A549 (cell line): ENCODE data around the gene IL20RA.

Experiments
- CEBPB ChIP-seq, 2 experiments: fragments of >200 bp in 1 of 2; sonication (Bioruptor Twin) in 1 of 2; formaldehyde crosslinking in 1 of 2; IDR thresholded peaks; 2 replicates each; pipeline ENCODE4 v1.6.1; 2012 to 2016
- EHF ChIP-seq: fragments of 250-450 bp; sonication (Bioruptor Pico); IDR thresholded peaks from 2 replicates; pipeline ENCODE4 v1.5.0; 2020; ENCODE audit warnings: mild to moderate bottlenecking
- ELK1 ChIP-seq: fragments of 150-350 bp; IDR thresholded peaks from 2 replicates; pipeline ENCODE4 v1.6.1; 2014; ENCODE audit warnings: low read depth, mild to moderate bottlenecking, low read length
- EP300 ChIP-seq, 2 experiments: fragments of >200 bp; sonication (Bioruptor Twin); formaldehyde crosslinking; IDR thresholded peaks; 2 replicates in 1 of 2; 3 replicates in 1 of 2; pipeline ENCODE4 v1.6.1; 2016 to 2017
- KDM1A ChIP-seq: fragments of 200-600 bp; sonication (generic); IDR thresholded peaks from 2 replicates; pipeline ENCODE4 v1.6.1; 2016; ENCODE audit warnings: low read depth, mild to moderate bottlenecking
- MYC ChIP-seq: IDR thresholded peaks from 2 replicates; pipeline ENCODE4 v1.6.1; 2012; ENCODE audit warnings: mild to moderate bottlenecking, inconsistent platforms, low read length, improper control_type of control experiment, borderline replicate concordance
- PHF8 ChIP-seq: fragments of 200-600 bp; sonication (generic); IDR thresholded peaks from 2 replicates; pipeline ENCODE4 v1.6.1; 2016; ENCODE audit warnings: low read depth, mild to moderate bottlenecking, antibody characterized with exemption, moderate library complexity, borderline replicate concordance
- POLR2A ChIP-seq: IDR thresholded peaks from 2 replicates; pipeline ENCODE4 v1.6.1; 2012; ENCODE audit warnings: mild to moderate bottlenecking, low read length
- RAD21 ChIP-seq, 2 experiments: fragments of >200 bp in 1 of 2; sonication (Bioruptor Twin) in 1 of 2; formaldehyde crosslinking in 1 of 2; IDR thresholded peaks in 1 of 2; conservative IDR thresholded peaks in 1 of 2; 2 replicates in 1 of 2; 3 replicates in 1 of 2; pipeline ENCODE4 v1.6.1; 2012 to 2018; ENCODE audit warnings: inconsistent platforms in 1 of 2
- REST ChIP-seq: fragments of 200-600 bp; sonication (generic); IDR thresholded peaks from 2 replicates; pipeline ENCODE4 v1.6.1; 2016; ENCODE audit warnings: antibody characterized with exemption, mild to moderate bottlenecking, moderate library complexity
- RNF2 ChIP-seq: fragments of 200-600 bp; sonication (generic); IDR thresholded peaks from 2 replicates; pipeline ENCODE4 v1.6.1; 2016; ENCODE audit warnings: low read depth, mild to moderate bottlenecking, antibody characterized with exemption, moderate library complexity, borderline replicate concordance
- SMC3 ChIP-seq: fragments of >200 bp; sonication (Bioruptor Twin); formaldehyde crosslinking; IDR thresholded peaks from 3 replicates; pipeline ENCODE4 v1.6.1; 2018; ENCODE audit warnings: inconsistent platforms
- TF ChIP-seq, protein P1 (sequence below): fragments of >200 bp; sonication (Bioruptor Twin); formaldehyde crosslinking; IDR thresholded peaks from 3 replicates; pipeline ENCODE4 v1.5.1; 2016
- TF ChIP-seq, protein P2 (sequence below): IDR thresholded peaks from 2 replicates; pipeline ENCODE4 v1.6.1; 2012

DNA sequence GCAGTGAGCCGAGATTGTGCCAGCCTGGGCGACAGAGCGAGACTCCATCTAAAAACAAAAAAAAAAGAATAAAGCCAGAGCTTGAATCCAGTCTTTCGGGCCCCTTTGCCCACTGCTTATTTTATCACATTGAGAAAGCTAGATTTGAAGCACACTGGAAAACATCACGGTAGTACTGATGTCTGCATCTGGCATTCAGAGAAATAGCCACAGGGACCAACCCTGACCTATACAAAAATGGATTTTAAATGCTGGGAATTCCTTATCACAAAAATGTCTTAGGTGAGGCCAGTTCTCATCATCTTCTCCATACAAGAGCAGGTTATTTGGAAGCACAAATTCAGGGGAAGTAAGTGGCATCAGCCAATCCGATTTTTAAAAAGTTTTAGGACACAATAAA is 73.2 kb downstream of the IL20RA start:
- TF ChIP-seq, protein P1, sequence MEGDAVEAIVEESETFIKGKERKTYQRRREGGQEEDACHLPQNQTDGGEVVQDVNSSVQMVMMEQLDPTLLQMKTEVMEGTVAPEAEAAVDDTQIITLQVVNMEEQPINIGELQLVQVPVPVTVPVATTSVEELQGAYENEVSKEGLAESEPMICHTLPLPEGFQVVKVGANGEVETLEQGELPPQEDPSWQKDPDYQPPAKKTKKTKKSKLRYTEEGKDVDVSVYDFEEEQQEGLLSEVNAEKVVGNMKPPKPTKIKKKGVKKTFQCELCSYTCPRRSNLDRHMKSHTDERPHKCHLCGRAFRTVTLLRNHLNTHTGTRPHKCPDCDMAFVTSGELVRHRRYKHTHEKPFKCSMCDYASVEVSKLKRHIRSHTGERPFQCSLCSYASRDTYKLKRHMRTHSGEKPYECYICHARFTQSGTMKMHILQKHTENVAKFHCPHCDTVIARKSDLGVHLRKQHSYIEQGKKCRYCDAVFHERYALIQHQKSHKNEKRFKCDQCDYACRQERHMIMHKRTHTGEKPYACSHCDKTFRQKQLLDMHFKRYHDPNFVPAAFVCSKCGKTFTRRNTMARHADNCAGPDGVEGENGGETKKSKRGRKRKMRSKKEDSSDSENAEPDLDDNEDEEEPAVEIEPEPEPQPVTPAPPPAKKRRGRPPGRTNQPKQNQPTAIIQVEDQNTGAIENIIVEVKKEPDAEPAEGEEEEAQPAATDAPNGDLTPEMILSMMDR = no peak
- TF ChIP-seq CEBPB (IDR thresholded peaks at IDR 0.05) (no peak), ELK1 (no peak), MYC (no peak), PHF8 (no peak), EHF (CRISPR knock-in tag) (no peak), RAD21 (conservative IDR thresholded peaks at IDR 0.05 in 1 of 2, IDR thresholded peaks at IDR 0.05 in 1 of 2) (no peak), SMC3 (no peak), KDM1A (no peak), POLR2A (no peak), REST (no peak), RNF2 (no peak), EP300 (IDR thresholded peaks at IDR 0.05) (no peak)
- TF ChIP-seq, protein P2, sequence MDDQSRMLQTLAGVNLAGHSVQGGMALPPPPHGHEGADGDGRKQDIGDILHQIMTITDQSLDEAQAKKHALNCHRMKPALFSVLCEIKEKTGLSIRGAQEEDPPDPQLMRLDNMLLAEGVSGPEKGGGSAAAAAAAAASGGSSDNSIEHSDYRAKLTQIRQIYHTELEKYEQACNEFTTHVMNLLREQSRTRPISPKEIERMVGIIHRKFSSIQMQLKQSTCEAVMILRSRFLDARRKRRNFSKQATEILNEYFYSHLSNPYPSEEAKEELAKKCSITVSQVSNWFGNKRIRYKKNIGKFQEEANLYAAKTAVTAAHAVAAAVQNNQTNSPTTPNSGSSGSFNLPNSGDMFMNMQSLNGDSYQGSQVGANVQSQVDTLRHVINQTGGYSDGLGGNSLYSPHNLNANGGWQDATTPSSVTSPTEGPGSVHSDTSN = no peak
